ACC112 (cell line): ENCODE data around the gene ACSM4.
"Not testable (repeated sequence)": the region's sequence is repeated elsewhere in the genome, so short reads cannot be mapped to it uniquely, and the experiment has no call there.

Experiments used
- H2AFZ ChIP-seq: fragments of 200-600 bp; sonication (generic); one replicate; pipeline ENCODE4 v1.6.0; 2017; ENCODE audit warnings: antibody characterized with exemption, low read length; ENCODE audit not compliant: unreplicated experiment
- H3K27ac ChIP-seq: fragments of 200-600 bp; sonication (generic); 2 replicates; pipeline ENCODE4 v1.5.1; 2014; ENCODE audit warnings: low read depth, mild to moderate bottlenecking, antibody characterized with exemption, low read length, moderate library complexity
- H3K27me3 ChIP-seq: fragments of 200-600 bp; sonication (generic); 2 replicates; pipeline ENCODE4 v1.6.1; 2014; ENCODE audit warnings: mild to moderate bottlenecking, antibody characterized with exemption, low read length, moderate library complexity, mixed read lengths; ENCODE audit not compliant: insufficient read depth
- H3K36me3 ChIP-seq: fragments of 200-600 bp; sonication (generic); 2 replicates; pipeline ENCODE4 v1.6.1; 2016; ENCODE audit warnings: mild to moderate bottlenecking, antibody characterized with exemption, low read length, moderate library complexity, mixed read lengths; ENCODE audit not compliant: insufficient read depth
- H3K4me1 ChIP-seq: fragments of 200-600 bp; sonication (generic); one replicate; pipeline ENCODE4 v1.6.1; 2016; ENCODE audit warnings: low read length, mixed read lengths; ENCODE audit not compliant: insufficient read depth, unreplicated experiment, control insufficient read depth
- H3K4me3 ChIP-seq: fragments of 200-600 bp; sonication (generic); 2 replicates; pipeline ENCODE4 v1.5.1; 2014; ENCODE audit warnings: mild to moderate bottlenecking, low read depth, low read length
- H3K79me2 ChIP-seq: fragments of 200-600 bp; sonication (generic); one replicate; pipeline ENCODE4 v1.6.0; 2016; ENCODE audit warnings: low read length; ENCODE audit not compliant: control insufficient read depth, unreplicated experiment, insufficient read depth

The ACSM4 gene

GRCh38 chr12:7303772-7304171 is at the start of gene ACSM4:
TSS of gene ACSM4 (plus strand) at chr12:7304072. CDS start at chr12:7304332, 260 bp downstream.
- Histone ChIP-seq H3K4me1 (no peaks in the 10 kb centered on the region), H3K4me3 (no peak within 1 kb of the TSS), H3K36me3 (no peaks in the 10 kb centered on the region), H3K27me3 (peaks cover 43% of the 10 kb centered on the region), H3K79me2 (no peaks in the 10 kb centered on the region), H2AFZ (no peak within 1 kb of the TSS), H3K27ac (no peak within 1 kb of the TSS)

- no peak overlapping the region for H3K4me3 ChIP-seq
- no peak overlapping the region for H3K27ac ChIP-seq
- H3K79me2 ChIP-seq = no peaks in the 10 kb centered on the region
- H3K4me1 ChIP-seq = no peaks in the 10 kb centered on the region
- peaks cover 29% of the 10 kb centered on the region for H3K27me3 ChIP-seq
- H2AFZ ChIP-seq = no peak overlapping the region
- H3K36me3 ChIP-seq = no peaks in the 10 kb centered on the region
Measured at GRCh38 chr12:7259060-7259459, 44.8 kb upstream of the ACSM4 start.

GRCh38 chr12:7264538-7264937 is 39.3 kb upstream of the ACSM4 start:
- Histone ChIP-seq H3K4me1 (no peaks in the 10 kb centered on the region), H3K27me3 (peaks cover 34% of the 10 kb centered on the region; the same call in 1 of the 2 replicates), H3K36me3 (no peaks in the 10 kb centered on the region), H2AFZ (no peak overlapping the region), H3K4me3 (no peak overlapping the region), H3K27ac (no peak overlapping the region), H3K79me2 (no peaks in the 10 kb centered on the region)

GRCh38 chr12:7265251-7265650 is 38.6 kb upstream of the ACSM4 start:
- H3K27me3 ChIP-seq = peaks cover 34% of the 10 kb centered on the region; the same call in 1 of the 2 replicates
- no peaks in the 10 kb centered on the region for H3K36me3 ChIP-seq
- H3K27ac ChIP-seq = no peak overlapping the region
- no peak overlapping the region for H3K4me3 ChIP-seq
- no peak overlapping the region for H2AFZ ChIP-seq
- H3K4me1 ChIP-seq = no peaks in the 10 kb centered on the region
- no peaks in the 10 kb centered on the region for H3K79me2 ChIP-seq

GRCh38 chr12:7269273-7269672 is 34.6 kb upstream of the ACSM4 start:
- H3K27me3 ChIP-seq = peaks cover 21% of the 10 kb centered on the region; the same call in 1 of the 2 replicates
- no peaks in the 10 kb centered on the region for H3K36me3 ChIP-seq
- H2AFZ ChIP-seq = no peak overlapping the region
- no peaks in the 10 kb centered on the region for H3K79me2 ChIP-seq
- no peak overlapping the region for H3K27ac ChIP-seq
- H3K4me3 ChIP-seq = no peak overlapping the region
- no peaks in the 10 kb centered on the region for H3K4me1 ChIP-seq

GRCh38 chr12:7271893-7272514 is 31.9 kb upstream of the ACSM4 start:
- Histone ChIP-seq H2AFZ (no peak overlapping the region), H3K79me2 (no peaks in the 10 kb centered on the region), H3K4me1 (no peaks in the 10 kb centered on the region), H3K27ac (no peak overlapping the region), H3K27me3 (peaks cover 10% of the 10 kb centered on the region; the same call in 1 of the 2 replicates), H3K36me3 (no peaks in the 10 kb centered on the region), H3K4me3 (no peak overlapping the region)

- H3K4me3 ChIP-seq, H3K36me3 ChIP-seq, H3K79me2 ChIP-seq, H2AFZ ChIP-seq, H3K4me1 ChIP-seq, H3K27ac ChIP-seq: not testable (repeated sequence)
- peaks cover 16% of the 10 kb centered on the region for H3K27me3 ChIP-seq
Measured at GRCh38 chr12:7275482-7275881, 28.4 kb upstream of the ACSM4 start.

GRCh38 chr12:7282844-7283243 is 21.0 kb upstream of the ACSM4 start:
- Histone ChIP-seq H2AFZ (no peak overlapping the region), H3K4me1 (no peaks in the 10 kb centered on the region), H3K36me3 (no peaks in the 10 kb centered on the region), H3K27me3 (peaks cover 11% of the 10 kb centered on the region), H3K4me3 (no peak overlapping the region), H3K79me2 (no peaks in the 10 kb centered on the region), H3K27ac (no peak overlapping the region)

- Histone ChIP-seq H3K4me1 (no peaks in the 10 kb centered on the region), H3K79me2 (no peaks in the 10 kb centered on the region), H3K36me3 (no peaks in the 10 kb centered on the region), H3K27ac (no peak overlapping the region), H2AFZ (no peak overlapping the region), H3K4me3 (no peak overlapping the region), H3K27me3 (0 out of 2 replicates have a peak, but pooled peaks cover 9% of the 10 kb centered on the region)
Measured at GRCh38 chr12:7289743-7290142, 14.1 kb upstream of the ACSM4 start.

- H3K27ac ChIP-seq, H2AFZ ChIP-seq, H3K36me3 ChIP-seq, H3K4me3 ChIP-seq, H3K4me1 ChIP-seq, H3K79me2 ChIP-seq: not testable (repeated sequence)
- peaks cover 16% of the 10 kb centered on the region for H3K27me3 ChIP-seq
Measured at GRCh38 chr12:7290588-7290987, 13.3 kb upstream of the ACSM4 start.

- Histone ChIP-seq H2AFZ (no peak overlapping the region), H3K4me1 (no peaks in the 10 kb centered on the region), H3K36me3 (no peaks in the 10 kb centered on the region), H3K27me3 (peaks cover 29% of the 10 kb centered on the region), H3K27ac (no peak overlapping the region), H3K79me2 (no peaks in the 10 kb centered on the region), H3K4me3 (no peak overlapping the region)
Measured at GRCh38 chr12:7292300-7292699, 11.6 kb upstream of the ACSM4 start.
